OCI-LY1 (cell line): ENCODE measurements around the gene TTC31.

ENCODE experiments used
- CTCF ChIP-seq: fragments of 200-600 bp; sonication (generic), shearing (Covaris generic); IDR thresholded peaks from 2 replicates; pipeline ENCODE4 v1.5.1; 2017; ENCODE audit warnings: mild to moderate bottlenecking, antibody characterized with exemption, low read length, moderate library complexity, mixed read lengths
- EZH2 ChIP-seq: fragments of 200-600 bp; sonication (generic), shearing (Covaris generic); IDR thresholded peaks from 2 replicates; pipeline ENCODE4 v1.8.0; 2017; ENCODE audit warnings: borderline replicate concordance, mixed run types, mild to moderate bottlenecking, antibody characterized with exemption, low read length, moderate library complexity, mixed read lengths

GRCh38 chr2:74507145-74507925 lies 24.5 kb downstream of the TTC31 start, which contains the start of gene PCGF1:
- TF ChIP-seq CTCF: peak; percentile 56
- no peak for TF ChIP-seq EZH2
